Activated CD8-positive, alpha-beta memory T cell treated with anti-CD3 and anti-CD28 coated beads, Interleukin-2, amount 50 U/mL, for 48 hours (primary cell): ENCODE results near the gene CCDC126.
"Not testable (repeated sequence)": the region's sequence is repeated elsewhere in the genome, so short reads cannot be mapped to it uniquely, and the experiment has no call there.

Experiments
- DNase-seq: peaks from one replicate; pipeline ENCODE4 v3.0.0-alpha.2; 2020

The CCDC126 gene

GRCh38 chr7:23633417-23633816 is 36.2 kb downstream of the CCDC126 start:
- DNase-seq: no peak

DNA sequence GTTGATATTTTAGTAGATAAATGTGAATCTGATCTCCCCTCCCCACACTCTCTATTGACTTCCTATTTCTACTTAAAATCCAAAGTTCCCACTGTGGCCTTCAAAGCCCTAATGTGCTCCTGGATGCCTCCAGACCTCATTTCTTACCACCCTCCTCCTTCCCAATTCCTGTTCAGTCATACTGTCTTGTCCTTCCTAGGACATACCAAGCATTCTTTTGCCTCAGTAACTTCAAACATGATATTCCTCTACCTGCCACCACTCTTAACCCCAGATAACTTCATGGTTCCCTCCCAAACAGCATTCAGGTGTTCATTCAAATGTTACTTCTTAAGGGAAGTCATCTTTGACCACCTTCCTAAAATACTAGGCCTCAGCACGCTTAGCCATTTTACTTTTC is 48.6 kb downstream of the CCDC126 start:
- no peak for DNase-seq

DNA sequence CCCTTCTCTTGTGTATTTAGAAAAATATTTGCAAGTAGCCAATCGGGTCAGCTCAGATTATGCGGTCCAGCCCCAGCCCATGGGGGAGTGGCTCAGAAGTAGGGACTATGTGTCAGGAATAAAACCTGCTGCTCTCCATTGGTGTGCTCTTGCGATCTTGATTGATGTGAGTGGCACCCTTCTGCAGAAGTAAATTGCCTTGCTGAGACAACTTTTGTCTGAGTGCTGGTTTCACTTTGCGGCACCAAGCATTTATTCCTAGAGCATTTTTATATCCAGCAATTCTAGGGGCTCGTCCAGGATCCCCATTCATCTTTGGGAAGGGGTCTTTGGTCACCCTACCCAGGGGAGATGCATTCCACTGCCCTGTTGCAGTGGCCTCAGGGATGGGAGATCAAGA is 56.8 kb downstream of the CCDC126 start:
- DNase-seq: no peak

- no peak for DNase-seq
Measured at GRCh38 chr7:23654508-23654907, 57.3 kb downstream of the CCDC126 start.

- no peak for DNase-seq
Measured at GRCh38 chr7:23655433-23655832, 58.3 kb downstream of the CCDC126 start.

DNA sequence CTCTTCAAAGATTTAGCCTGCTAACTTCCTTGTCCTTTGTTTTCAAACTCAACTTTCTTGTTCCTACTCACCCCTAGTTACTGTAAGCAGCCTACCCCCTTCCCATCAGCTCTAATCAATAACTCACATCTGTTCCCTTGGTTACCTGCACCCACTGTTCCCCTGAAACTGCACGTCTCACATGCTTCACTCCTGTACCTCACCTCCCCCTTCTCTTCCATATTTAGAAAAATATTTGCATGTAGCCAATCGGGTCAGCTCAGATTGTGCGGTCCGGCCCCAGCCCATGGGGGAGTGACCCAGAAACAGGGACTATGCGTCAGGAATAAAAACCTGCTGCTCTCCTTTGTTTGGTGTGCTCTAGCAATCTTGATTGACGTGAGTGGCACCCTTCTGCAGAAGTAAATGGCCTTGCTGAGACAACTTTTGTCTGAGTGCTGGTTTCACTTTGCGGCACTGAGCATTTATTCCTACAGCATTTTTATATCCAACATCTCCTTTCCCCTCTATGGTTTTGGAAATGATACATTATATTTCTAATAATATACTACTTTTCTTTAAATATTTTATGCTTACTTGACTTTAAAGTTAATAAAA is 61.7 kb downstream of the CCDC126 start:
- no peak for DNase-seq

- DNase-seq: no peak
Measured at GRCh38 chr7:23661385-23661784, 64.2 kb downstream of the CCDC126 start.

DNA sequence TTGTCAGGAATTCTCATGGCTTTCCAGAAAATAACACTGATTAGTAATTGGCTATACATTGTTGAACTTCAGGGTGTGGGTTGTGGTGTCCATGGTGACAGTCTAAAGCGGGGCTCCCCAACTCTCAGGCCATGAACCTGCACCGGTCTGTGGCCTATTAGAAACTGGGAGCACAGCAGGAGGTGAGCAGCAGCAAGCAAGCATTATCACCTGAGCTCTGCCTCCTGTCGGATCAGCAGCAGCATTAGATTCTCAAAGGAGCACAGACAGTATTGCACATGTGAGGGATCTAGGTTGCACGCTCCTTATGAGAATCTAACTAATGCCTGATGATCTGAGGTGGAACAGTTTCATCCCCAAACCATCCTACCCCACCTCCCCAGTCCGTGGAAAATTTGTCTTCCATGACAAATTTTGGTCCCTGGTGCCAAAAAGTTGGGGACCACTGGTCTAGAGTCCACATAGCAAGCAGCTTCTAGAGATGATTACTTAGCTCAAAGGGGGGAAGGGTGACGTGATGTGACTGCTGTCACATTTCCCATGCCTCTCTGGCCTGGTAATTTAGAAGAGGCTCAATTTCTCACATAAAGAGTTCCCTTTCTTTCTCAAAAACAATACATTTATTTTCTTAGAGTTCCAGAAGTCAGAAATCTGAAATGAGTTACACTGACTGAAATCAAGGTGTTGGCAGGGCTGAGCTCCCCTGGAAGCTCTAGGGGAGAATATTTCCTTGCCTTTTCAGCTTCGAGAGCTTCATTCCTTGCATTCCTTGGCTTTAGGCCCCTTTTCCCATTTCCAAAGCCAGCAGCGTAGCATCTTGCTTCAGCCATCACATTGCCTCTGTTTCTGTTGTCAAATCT is 65.2 kb downstream of the CCDC126 start:
- DNase-seq: no peak

DNA sequence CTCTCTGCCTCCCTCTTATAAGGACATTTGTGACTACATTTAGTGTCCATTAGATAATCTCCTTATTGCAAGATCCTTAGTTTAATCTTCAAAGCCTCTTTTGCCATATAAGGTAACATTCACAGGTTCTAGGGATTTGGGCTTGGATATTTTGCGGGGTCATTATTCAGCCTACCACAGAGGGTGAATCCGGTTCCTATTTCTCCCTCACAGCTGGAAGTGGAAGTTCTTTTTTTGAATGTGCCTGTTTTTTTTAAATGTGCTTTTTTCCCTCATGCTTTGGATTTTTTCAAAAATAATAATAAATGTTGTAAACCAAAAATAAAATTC is 65.8 kb downstream of the CCDC126 start:
- no peak for DNase-seq

GRCh38 chr7:23664122-23664521 is 66.9 kb downstream of the CCDC126 start:
- no peak for DNase-seq

DNA sequence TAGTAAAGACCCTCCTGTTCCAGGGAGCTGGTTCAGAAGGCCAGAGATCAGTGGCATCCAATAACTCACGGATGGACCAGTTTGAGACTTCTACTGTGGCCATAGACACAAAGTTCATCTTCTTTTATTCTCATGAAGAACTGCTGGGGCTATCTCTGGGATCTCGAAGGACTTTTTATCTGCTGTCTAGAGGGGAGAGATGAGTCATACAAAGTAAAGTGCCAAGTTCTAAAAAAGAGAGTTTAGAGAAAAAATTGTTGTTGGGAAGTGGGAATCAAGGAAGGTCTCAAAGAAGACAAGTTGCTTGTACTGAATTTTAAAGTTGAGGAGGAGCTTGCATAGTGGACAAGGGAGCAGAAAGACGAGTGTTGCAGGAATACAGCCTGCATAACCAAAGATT is 74.9 kb downstream of the CCDC126 start:
- no peak for DNase-seq

DNA sequence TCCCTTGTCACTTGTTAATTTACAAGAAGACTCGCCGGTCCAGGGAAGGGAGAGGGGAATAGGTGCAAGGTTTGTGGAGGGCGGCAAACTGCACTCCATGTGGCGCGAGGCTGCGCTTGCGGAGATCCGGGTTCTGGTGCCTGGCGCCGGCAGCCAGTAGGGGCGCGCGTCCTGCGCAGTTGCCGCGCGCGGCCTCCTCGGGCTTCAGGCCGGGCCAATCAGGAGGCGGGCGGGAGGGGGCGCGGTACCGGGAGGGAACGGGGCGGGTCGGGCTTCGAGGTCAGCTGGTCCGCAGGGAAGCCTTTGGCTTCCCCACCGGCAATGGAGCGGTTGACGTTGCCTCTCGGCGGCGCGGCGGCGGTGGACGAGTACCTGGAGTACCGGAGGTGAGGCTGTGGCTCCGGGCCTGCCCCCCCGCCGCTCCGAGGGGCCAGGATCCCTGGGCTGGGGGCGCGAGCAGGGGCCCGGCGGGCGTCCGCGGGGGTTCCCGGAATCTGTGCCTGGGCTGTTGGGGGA is 82.8 kb downstream of the CCDC126 start, which contains the start of gene FAM221A:
Gene FAM221A, plus strand, starts transcription at position 302 of the 516 bp plus-strand sequence. Its CDS starts 20 bp downstream, at position 322.
- peak; percentile 90 for DNase-seq

GRCh38 chr7:23680414-23681405 is 83.5 kb downstream of the CCDC126 start:
- DNase-seq: peak; percentile 68

GRCh38 chr7:23684041-23684440 is 86.9 kb downstream of the CCDC126 start:
- DNase-seq: not testable (repeated sequence)

- no peak for DNase-seq
Measured at GRCh38 chr7:23685731-23686130, 88.5 kb downstream of the CCDC126 start.

- DNase-seq: no peak
Measured at GRCh38 chr7:23687011-23687410, 89.8 kb downstream of the CCDC126 start.

DNA sequence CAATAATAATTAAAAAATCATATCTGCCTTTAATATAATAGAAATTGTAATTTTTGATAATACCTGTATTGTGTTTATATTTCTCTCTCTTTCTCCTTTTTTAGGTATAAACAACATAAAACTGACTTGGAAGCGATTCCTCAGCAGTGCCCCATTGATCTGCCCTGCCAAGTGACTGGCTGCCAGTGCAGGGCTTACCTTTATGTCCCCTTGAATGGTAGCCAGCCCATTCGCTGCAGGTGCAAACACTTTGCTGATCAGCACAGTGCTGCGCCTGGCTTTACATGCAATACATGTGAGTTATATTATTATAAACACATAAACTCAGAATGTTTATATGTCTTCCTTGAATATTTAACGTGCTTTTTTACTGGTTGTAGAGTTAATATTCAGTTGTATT is 92.0 kb downstream of the CCDC126 start:
- no peak for DNase-seq

DNA sequence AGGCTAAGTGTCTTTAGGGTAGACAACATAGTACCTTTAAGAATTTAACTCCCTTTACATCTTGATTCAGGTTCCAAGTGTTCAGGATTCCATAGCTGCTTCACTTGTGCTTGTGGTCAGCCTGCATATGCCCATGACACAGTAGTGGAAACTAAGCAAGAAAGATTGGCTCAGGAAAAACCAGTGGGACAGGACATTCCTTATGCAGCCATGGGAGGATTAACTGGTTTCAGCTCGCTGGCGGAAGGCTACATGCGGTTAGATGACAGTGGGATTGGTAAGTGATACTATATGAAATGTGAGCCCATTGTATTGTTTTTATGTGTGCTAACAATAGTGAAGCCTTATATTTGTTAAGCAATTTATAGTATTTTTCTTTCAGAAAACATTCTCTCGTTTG is 94.1 kb downstream of the CCDC126 start:
- no peak for DNase-seq

DNA sequence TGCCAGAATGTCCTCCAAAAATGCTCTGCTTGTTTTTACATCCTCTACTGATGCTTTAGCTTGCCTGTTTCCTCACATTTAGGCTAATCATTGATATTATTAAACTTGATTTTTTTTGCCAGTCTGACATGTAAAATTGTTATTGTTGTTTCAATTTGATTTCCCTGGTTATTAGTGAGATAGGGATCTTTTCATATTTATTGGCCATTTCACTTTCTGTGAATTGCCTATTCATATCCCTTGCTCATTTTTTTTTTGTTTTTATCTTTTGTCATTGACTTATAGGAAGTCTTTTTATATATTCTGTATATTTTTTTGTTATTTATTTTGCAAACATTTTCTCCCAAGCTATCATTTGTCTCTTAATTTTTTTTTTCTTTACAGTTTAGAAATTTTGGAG is 96.0 kb downstream of the CCDC126 start:
- DNase-seq: no peak
